ENCODE data around the gene ACR.

ACR gene

DNA sequence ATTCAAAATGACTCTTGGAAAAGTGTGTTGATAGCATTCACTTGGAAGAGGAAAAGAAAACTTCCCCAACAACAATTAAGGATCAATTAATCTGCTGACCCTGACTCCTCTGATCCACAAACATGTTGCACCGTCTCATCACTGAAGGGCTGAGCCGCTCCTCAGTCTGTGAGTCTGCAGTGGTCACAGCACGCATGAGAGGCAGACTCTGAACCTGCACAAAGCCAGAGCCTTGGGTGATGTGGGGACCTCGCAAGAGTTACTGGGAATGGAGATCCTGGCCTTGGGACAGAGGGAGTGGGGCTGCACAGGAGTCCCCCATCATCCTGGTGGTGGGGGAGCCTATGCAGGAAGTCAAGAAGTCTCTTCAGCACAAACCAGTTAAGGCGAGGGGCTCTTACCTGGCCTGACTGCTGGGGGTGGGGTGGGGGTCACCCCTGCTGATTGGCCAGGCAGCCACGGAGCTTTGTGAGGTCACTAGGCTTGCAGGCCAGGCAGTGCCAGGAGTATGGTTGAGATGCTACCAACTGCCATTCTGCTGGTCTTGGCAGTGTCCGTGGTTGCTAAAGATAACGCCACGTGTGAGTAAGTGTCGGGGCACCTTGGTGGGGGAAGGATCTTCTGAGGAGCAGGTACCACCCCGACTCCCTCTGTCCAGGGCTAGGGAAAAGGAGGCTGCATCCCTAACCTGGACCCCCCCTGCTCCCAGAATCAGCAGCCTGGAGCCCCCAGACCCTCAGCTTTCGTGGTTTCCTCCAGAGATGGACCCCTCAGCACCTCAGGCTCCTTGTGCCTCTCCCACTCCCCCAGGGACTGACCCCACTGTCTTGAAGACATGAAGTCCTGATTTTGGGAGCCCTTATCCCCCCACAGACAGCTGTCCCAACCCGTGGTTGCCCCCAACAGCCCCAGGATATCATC, at the start of gene ACR:
TSS of gene ACR (plus strand) at position 477 of the 921 bp plus-strand sequence. CDS start at position 509, 32 bp downstream.
- DNase-seq (ENCODE audit: low read depth) = no peak

DNA sequence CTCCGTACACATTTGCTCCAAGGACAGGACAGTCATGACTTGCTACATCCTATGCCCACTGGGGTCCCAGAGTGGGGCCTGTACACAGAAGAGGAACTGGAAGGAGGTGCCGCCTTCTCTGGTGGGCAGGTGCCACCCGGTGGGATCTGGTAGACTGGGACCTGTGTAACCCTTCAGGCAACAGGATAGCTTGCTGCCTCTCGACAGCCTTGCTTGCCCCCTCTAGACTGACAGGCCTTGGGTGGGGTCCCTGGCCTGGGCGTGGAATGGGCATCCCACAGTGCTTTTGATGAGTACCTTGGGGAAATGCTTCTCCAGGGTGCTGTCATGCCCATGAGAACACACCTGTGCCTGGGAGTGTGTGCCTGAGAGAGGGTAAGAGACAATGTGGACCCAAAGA, 49.6 kb upstream of the ACR start:
- no peak for DNase-seq (ENCODE audit: low read depth)

DNA sequence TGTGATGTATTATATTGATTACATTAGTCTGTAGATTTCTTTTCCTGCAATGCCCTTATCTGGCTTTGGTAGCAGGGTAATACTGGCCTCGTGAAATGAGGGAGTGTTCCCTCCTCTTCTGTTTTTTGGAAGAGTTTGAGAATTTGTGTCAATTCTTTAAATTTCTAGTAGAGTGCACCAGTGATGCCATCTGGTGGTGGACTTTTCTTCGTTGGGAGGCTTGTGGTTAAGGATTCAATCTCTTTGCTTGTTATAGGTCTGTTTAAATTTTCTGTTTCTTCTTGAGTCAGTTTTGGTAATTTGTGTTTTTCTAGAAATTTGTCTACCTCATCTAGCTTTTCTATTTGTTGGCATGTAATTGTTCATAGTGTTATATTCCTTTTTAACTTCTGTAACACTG, 46.5 kb upstream of the ACR start:
- no peak for DNase-seq (ENCODE audit: low read depth)

DNA sequence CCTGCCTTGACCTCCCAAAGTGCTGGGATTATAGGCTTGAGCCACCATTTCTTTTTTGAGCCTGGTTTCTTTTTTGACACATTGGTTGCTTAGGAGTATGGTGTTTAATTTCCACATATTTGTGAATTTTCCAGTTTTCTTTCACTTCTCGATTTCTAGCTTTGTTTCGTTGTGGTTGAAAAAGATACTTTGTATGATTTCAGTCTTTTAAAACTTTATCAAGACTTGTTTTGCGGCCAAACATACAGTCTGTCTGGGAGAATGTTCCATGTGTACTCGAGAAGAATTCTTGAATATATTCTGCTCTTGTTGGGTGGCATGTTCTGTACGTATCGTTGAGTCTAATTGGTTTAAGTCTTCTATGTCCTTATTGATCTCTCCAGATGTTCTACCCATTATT, 44.5 kb upstream of the ACR start:
- DNase-seq (ENCODE audit: low read depth) = no peak

DNA sequence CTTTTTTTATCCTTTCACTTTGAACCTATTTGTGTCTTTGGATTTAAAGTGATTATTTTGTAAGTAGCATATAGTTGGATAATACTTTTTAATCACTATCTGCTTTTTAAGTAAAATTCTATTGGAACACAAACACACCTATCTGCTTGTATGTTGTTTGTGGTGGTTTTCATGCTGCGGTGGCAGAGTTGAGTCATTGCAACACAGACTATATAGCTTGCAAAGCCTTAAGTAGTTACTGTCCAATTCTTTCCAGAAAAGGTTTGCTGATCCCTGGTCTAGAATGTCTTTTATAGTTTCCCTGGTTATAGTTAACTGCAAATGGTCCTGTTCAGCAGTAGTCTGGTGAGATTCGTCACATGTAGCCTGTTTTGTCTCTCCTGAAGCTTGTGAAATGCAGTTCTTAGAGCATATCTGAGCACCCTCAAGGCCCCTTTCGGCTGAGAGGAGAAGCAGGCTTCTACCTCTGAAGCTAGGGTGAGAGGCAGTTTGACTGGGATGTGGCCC, 43.9 kb upstream of the ACR start:
- no peak for DNase-seq (ENCODE audit: low read depth)

DNA sequence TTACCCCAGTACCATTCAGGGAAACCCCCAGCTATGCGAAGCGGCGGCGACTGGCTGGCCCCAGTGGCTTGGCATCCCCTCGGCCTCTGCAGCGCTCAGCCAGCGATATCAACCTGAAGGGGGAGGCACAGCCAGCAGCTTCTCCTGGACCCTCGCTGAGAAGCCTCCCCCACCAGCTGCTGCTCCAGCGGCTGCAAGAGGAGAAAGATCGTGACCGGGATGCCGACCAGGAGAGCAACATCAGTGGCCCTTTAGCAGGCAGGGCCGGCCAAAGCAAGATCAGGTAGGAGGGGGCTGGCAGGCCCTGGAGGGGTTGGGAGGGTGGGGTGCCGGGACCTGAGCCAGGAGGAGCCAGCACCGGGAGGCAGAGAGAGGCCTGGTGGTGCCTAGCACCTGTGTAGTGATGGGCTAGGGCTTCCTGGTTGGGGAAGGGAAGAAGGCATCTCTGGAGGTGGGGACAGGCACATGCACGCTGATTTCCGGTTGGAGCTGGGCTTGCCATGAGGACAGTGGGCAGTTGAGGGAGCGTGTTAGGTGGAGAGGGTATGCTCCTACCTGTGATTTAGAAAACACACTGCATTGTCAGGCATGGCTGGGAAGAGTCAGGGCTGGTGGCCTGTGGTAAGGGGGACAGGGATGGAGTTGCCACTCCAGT, 43.1 kb upstream of the ACR start:
- no peak for DNase-seq (ENCODE audit: low read depth)

DNA sequence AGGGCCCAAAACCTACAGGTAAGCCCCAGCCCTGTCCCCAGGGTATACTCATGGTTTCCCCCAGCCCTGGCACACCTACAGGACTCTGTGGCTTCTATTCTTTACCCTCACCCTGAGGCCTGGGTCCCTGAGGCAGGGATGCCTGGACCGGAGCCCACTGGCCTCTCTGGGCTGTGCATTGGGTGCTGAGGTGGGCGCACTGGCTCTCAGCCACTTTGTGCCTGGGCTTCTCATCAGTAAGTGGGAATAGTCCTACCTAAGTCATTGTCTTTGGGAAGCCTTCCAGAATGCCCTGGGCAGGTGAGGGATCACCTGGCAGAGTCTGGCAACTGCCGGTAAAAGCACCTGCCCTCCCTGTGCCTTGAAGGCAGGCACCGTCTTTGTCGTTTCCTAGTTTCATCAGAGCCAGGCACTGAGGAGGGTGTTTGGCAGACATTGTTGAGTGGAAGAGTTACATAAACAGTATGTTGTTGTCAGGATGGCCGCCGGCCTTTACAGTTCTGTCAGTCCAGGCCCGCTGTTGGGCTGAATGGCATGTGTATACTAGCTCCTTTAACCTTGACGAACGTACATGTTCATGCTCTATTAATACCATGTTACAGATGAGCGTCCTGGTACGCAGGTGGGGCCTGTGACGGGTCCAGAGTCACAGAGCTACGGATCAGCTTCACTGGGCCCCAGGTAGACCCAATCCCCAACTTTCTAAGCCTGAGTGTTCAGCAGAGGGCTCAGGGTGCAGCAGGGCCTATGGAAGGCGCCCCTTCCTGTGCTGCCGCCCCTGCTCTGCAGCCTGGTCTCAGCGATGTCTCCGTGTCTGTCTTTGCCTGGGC, 42.4 kb upstream of the ACR start:
- no peak for DNase-seq (ENCODE audit: low read depth)

DNA sequence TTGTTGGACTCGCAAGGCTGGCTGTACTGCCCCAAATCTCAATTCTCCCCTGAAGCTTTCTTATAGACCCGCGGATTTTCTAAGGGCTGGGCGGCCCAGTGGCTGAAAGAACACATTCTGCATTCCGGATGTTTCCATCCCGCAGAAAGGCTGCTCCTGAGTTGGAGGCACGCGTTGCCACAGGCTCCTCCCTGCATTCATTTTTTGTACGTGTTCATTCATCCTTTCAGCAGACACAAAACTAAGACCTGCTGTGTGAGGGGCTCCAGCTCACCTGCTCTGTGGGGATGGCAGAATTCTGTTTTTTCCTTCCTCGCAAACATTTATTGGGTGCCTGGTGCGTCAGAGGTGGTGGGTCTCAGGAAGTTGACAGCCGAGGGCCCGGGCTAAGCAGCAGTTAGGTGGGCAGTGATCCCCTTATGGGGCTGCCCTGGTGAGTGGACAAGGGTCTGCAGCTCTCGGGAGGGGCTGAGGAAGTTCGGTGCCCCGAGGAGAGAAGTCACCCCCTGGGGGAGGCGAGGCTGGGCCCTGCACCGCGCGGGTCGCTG, 41.7 kb upstream of the ACR start:
- DNase-seq (ENCODE audit: low read depth) = no peak

DNA sequence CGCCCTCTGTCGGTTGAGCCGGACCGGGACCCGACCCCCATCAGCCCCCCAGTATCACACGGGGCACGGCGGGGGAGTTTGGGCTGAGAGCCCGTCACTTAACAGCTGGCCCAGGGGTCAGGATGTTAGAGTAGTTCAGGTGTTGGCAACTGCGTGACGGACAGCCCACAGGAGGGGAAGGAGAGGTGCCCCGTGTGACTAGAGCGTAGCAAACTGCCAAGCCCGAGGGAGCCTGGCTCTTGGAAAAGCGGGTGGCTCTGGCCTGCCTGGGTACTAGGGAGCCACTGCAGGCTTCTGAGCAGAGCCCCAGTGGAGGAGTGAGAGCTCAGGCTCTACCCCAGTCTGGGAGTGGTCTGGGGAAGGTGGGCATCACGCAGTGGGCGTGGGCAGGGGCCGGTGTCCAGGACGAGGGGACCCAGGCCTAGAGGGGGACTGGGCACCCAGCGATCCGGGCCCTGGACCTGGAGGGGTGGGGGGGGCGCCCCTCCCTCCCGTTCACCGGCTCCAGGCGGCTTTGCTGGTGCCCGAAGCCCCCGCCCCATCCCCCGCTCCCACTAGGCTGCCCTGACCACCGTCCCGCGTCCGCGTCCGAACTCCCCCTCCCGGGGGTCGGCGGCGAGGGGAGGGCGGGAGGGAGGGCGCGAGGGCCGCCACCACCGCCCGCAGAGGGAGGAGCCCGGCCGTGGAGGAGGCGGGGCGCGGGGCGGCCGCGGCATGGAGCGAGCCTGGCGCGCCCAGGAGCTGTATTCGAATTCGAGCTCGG, 41.0 kb upstream of the ACR start:
- DNase-seq (ENCODE audit: low read depth) = no peak

DNA sequence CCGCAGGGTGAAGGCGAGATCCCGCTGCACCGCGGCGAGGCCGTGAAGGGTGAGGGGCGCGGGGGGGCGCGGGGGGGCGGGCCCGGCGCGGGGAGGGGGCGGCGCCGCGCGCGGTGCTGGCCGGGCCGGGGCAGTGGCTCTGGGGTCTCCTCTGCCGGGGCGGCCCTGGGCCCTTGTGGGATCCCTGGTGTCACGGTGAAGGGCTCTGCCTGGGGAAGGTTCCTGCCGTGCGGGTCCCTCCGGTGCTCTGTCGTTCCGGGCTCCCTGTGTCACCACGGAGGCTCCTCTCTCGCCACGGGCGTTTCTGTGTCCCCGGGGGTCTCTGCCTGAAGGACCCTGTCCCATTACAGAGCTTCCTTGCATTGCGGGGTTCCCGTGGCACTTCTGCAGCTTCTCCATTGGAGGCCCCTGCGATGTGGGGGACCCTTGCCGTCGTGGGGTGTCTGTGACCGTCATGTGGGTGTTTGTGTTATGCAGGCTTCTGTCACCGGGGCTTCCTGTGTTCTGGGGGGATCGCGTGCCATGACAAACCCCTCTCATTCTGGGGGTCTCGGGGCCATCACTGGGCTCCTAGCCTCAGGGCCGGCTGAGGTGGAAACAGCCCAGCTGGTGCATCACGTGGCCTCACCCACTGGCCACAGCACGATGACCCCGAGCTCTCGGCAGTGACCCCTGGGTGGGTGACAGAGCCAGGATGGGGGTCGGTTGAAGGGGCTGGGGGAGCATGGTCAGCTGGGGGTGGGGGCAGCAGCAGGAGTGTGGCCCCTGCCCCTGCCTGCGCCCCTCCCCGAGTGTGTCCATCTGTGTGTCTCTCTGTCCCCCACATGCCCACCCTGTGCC, 40.1 kb upstream of the ACR start:
- DNase-seq (ENCODE audit: low read depth) = no peak

DNA sequence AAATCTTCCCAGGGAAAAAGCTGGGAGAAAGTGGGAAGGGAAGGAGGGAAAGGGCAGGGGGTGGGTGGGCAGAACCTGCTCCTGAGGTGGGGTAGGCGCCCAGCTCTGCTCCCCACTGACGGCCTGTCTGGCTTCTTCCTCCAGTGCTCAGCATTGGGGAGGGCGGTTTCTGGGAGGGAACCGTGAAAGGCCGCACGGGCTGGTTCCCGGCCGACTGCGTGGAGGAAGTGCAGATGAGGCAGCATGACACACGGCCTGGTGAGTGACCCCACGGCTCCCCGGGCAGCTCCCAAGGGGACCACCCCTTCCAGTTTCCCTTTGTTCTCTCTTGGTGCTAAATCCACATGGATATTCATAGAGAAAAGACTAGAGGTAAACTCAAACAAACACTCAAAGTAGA, 39.5 kb upstream of the ACR start:
- no peak for DNase-seq (ENCODE audit: low read depth)

DNA sequence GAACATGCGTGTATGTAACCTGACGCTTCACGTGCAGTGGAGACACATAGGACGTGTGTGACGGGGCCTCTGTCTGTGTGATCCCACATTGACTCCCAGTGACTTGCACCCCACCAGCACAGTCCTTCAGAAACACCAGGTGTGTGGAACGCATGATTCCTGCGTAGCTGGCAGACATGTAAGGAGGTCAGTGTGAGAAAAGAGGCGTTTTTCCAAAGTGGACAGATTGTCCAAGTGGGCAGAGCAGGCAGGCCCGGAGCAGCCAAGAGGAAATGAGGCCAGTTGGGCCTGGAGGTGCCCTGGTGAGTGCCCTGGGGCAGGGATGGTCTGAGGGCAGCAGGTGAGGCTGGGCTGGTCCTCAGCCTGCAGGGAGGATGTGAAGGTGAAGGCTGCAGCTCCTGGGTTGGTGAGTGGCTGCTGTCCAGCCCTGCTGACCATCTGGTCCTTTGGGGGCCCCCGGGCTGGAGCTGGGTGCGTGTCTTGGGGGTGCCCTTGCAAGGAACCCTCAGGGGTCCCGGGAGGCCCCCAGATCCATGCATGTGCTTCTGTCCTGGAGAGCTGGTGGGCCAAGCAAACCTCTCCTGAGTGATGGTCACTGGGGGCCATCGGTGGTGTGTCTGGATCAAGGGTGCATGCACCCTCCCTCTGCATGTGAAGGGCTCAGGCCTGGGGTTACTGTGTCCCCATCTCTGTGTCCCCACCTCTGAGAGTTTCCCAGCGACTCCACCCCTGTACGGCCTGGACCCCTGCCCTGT, 38.8 kb upstream of the ACR start:
- no peak for DNase-seq (ENCODE audit: low read depth)

DNA sequence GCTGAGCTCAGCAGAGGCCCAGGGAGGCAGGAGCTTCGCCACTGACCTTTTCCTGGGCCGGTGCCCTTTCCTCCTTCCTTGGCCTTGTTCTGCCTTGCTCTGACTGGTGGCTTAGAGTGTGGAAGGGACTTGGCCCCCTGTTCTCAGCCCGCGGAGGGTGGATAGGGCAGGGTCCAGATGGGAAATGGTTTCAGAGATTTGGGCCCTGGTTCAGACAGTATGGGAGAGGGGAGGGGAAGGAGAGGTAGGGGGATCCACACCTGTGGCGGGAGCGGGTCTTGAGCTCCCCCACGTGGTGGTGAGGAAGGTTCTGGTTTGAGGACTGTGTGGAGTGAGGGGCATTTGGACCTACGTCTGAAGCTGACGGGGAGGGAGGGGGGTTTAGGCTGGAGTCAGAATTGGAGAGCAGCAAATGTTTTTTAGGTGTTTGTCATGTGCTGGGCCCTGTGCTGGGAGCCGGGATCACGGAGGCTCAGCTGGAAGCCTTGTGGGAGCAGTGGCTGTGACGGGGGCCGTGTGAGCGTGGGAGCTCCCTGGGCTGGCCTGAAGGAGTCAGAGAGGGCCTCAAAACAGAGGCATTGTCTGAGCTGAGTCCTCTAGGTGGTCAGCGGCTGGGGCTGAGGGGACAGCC, 38.1 kb upstream of the ACR start:
- no peak for DNase-seq (ENCODE audit: low read depth)

DNA sequence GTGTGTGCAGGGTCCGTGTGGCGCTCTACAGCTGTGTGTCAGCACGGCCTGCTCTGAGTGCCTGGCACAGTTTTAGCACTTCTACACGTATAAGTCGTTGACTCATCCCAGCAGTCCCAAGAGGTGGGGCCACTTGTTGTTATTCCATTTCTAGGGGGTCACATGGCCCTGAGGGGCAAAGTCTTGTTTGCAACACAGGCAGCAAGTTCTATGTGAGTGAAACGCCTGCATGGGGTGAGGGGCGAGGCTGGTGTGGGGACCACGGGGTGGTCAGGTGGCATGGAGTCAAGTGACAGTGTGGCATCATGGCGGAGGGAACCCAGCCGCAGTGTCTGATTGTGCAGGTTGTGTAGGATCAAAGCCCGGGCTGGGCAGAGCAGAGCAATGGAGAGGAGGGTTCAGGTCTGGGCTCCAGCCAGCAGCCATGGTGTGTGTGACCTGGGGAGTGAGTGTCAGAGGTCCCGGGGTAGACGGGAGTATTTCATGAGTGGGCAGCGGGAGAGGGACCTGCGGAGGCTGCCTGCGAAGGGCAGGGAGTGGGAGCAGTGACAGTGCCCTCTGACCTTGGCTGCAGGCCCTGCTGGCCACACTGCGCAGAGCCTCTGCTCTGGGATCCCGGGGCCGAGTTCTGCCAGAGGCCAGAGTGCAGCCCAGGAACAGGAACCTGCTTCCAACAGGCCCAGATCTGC, 37.5 kb upstream of the ACR start:
- no peak for DNase-seq (ENCODE audit: low read depth)

DNA sequence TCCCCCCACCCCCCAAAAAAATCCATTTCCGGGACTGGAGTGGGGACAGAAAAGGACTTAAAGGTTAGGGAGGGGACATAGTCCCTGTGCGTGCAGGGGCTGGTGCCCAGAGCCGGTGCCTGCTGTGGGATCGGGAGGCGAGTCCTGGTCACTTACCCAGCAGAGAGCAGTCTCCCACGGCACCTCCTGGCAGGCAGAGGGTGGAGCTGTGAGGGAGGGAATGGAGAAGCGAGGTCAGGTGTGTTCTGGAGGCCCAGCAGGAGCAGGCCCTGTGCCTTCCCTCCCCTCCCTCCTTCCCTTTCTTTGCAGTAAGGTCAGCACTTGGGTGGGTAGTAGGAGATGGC, 37.0 kb upstream of the ACR start:
- no peak for DNase-seq (ENCODE audit: low read depth)

DNA sequence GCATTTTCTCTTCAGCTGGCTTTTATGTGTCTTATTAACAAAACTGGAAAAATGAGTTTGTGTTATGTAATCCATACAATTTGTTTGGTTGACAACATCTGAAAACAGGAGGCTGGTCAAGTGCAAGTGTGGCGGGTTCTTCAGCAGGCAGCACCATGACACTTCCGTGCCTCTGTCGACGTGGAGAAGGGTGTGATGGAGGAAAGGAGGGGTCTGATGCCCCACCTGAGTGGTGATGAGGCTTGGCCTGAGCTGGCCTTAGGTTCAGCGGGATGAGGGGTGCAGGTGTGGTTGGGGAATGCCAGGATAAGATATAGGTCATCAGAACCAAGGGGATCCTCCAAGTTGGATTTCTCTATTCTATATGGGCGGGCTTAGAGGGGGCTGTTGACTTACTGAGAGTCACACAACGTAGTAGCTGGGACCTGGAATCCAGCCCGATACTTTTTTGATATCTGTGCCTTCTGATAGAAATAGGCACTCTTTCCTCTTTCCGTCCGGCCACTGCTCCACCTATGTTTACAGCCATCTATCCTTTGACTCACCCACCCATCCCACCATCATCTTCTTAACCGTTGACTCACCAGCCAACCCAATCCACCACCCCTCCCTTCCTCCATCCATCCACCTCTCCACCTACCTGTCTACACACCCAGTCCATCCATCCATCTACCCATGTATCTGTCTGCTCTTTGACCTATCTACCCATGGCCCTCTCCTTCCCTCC, 36.4 kb upstream of the ACR start:
- DNase-seq (ENCODE audit: low read depth) = no peak

DNA sequence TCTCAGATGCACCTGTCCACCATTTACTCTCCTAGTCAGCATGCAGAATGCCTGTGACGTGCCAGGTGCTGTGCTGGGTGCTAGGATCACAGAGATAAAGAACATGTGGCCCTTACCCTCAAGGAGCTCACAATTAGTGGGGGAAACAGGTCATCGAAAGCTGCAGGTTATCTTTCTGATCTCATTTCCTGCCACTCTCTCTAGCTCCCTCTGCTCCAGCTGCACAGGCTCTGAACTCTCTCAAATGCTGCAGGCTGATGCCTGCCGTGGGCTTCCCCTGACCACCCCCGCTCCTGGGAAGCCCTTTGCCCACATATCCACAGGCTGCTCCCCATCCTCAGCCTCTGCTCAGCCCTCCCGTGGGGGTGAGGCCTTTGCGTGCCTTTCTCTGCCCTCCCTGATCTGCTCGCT, 35.7 kb upstream of the ACR start:
- DNase-seq (ENCODE audit: low read depth) = no peak
